NCI-H524 treated with DMSO at 0.1 percent for 48 hours (cell line): ENCODE measurements around the gene PARD3.

Source experiments
- DNase-seq: peaks from one replicate; lab custom pipeline; 2025; lab: John Stamatoyannopoulos, UW

Gene PARD3

DNA sequence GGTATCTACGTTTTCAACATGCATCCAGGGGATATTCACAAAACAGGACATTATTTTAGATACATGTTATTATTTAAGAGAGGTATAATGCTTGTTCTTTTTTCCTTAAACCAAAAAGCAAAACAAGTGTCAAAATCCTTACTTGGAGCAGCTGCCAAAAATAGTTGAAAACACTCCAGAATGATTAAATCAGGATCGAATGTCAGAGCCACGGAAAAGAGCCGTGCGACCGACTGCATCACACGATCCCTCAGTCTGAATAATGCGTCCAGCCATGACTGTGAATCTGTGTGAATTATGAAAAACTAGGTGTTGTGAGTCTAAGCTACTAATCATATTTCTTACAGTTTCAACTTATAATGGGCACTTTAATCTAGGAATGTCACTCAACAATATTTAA is 126.0 kb downstream of the PARD3 start:
- DNase-seq, result no peak

DNA sequence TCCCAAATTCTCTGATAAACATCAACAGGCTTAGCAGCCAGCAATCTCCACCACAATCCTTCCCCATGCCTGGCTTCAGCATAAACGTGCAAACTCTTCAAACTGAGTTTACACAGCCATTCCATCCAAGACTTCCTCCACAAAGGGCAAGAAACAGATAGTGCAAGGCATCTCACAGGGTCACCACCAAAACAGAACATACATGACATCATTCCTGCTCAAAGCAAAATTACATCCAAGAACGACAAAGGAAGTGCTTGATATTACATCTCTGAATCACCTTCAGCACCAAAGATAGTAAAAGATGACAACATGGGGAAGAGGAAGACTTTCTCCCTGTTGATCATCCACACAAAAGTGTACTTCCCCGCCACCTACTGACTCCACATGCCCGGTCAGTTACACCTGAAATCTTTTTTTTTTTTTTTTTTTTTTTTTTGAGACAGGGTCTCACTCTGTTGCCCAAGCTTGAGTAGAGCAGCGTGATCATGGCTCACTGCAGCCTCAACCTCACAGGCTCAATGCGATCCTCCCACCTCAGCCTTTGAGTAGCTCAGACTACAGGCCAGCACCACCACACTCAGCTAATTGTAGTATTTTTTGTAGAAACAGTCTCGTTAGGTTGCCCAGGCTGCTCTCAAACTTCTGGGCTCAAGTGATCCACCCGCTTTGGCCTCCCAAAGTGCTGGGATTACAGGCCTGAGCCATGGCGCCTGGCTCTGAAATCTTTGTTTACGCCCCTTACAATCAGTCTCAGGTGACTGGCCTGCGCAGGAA is 127.5 kb downstream of the PARD3 start:
- DNase-seq, result no peak

DNA sequence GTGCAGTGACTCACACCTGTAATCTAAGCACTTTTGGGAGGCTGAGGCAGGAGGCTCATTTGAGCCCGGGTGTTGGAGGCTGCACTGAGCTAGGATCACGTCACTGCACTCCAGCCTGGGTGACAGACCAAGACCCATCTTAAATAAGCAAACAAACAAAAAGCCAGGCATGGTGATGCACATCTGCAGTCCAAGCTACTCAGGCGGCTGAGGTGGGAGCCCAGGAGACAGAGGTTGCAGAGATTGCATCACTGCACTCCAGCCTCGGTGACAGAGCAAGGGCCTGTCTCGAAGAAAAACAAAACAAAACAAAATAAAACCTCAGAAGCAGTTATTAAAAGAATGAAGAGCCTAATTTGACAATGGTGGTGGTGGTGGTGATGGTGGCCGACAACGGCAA is 132.5 kb downstream of the PARD3 start:
- no peak for DNase-seq

DNA sequence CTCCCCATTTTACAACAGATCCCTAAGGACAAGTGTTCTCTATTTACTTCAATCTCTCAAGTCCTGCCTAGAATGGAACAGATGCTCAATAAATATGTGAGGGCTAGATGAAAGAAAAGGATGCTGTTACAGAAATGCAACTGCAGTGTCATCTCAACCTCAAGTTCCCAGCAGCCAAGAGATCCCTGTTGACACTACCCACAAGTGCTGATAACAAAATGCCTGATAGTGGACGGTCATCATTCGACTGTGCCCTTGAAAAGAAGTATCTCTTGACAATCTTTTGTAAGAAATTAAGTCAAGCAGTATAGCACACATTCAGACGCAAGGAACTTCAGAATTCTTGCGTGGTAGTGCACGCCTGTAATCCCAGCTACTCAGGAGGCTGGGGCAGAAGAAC is 133.2 kb downstream of the PARD3 start:
- DNase-seq, result no peak

DNA sequence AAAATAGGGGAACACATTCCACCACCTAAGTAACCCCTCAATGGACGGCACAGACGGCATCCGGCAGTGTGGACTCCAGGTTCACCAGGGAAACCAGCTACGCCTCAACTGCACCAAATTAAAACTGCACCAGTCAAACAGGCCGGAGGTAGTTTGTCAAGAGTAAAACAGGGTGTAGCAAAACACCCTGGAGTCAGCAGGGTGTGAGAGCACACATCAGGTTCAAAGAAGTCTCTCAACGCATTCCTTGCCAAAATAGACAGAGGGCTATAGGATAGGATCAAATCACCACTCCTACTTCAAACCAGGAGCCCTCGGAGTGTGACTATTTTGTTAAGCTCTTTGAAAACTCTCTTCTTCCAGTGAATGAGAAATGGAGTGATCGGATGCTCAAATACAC is 135.9 kb downstream of the PARD3 start:
- no peak for DNase-seq

DNA sequence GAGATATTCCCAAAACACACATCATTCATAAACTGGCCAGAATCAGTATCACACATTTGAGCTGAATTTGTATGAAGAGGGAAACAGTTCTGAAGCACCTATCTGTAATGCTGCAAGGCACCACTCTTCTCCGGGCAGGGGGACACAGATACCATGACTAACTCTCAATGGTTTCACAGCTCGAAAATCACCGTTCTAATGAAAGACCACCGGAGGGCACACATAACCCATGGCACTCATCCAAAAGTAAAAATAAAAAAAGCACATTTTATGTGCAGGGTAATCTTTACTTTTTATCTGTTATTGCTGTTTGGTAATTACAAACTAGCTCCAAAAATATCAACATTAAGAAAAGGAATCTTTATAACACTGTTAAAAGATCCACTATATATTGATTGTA is 137.5 kb downstream of the PARD3 start:
- no peak for DNase-seq

DNA sequence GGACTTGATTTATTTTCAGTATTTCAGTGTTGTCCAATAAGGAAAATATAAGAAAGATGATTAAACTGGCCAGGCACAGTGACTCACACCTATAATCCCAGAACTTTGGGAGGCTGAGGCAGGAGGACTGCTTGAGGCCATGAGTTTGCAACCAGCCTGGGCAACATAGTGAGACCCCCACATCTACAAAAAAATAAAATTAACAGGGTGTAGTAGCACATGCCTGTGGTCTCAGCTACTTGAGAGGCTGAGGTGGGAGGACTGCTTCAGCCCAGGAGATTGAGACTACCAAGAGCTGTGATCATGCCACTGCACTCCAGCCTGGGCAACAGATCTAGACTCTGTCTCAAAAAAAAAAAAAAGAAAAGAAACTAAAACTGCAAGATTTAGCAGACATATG is 138.0 kb downstream of the PARD3 start:
- DNase-seq, result no peak

DNA sequence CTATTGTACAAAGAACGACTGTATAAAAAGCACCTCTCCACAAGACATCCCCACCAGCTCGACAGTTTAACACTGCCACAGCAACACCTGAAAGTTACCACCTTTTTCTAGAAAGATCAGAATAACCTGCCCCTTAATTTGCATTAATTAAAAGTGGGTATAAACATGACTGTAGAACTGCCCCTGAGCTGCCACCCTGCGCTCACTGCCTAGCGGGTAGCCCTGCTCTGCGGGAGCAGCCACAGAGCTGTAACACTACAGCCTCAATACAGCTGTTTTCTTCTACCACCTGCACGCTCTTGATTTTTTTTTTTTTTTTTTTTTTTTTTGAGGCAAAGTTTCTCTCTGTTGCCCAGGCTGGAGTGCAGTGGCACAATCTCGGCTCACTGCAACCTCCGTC is 140.9 kb downstream of the PARD3 start:
- DNase-seq, result no peak

DNA sequence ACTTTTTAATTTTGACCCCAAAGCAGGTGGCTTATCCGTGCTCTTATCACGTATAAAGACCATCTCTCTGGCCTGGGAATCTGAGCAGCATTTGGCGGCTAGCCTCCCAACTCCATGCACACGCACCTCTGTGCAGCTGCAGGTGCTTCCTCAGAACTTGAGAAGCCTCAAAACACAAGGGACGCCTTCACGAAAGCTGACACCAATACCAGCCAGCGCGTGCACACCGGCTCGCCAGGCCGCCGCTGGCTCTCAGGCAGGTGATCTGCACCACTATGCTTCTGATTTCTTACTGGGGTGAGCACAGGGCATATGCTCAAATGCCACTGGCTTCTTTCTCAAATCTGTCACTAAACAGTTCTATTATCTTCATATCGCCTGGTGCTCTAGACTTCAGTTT is 145.0 kb downstream of the PARD3 start:
- DNase-seq, result no peak

DNA sequence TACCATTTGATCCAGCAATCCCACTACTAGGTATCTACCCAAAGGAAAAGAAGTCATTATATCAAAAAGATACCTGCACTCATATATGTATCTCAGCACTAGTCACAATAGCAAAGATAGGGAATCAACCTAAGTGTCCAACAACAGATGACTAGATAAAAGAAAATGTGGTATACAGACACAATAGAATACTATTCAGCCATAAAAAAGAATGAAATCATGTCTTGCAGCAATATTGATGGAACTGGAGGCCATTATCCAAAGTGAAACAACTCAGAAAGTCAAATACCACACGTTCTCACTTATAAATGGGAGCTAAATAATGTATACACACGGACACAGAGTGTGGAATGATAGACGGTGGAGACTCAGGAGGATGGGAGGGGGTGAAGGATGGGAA is 146.0 kb downstream of the PARD3 start:
- no peak for DNase-seq

DNA sequence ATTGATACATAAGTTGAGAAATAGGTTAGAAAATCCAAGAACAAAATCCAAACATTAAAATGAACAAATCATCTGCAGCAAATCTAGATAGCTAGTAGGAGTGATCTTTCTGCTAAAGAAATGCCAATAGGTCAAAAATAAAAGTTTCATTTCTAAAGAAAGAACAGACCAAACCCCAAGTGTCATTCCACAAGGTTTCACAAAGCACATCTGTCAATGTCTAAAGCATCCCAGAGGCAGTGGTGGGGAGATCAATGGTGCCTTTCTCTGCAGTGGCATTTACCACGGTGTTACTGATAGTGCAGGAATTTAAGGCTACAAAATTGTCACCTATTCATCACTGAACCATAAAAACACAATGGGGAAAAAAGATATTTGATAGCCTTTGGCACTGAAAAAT is 147.9 kb downstream of the PARD3 start:
- no peak for DNase-seq

DNA sequence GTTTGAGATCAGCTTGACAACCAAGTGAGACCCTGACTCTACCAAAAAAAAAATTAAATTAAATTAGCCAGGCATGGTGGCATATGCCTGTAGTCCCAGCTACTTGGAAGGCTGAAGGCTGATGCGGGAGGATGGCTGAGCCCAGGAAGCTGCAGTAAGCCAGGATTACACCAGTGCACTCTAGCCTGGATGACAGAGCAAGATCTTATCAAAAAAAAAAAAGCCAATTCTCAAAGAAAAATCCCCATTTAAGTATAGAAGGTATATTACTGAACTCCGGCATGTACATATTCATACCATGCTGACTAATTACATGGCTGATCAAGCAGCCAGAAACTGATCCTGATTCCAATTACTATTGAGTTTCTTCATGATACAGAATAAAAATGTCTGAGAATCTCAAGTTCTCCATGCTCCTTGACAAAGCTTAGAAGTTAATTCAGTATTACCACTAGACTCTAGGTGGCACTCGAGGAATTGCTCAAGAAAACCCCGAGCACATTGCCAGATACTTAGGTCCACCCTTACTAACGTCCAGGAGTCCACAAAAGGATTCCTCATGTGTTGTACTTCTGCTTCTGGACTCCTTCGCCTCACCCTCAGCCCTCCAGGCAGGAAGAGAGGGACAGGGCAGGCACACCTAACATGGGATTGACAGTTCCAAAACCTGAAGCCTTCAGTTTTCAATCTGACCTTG is 148.9 kb downstream of the PARD3 start:
- DNase-seq, result no peak

DNA sequence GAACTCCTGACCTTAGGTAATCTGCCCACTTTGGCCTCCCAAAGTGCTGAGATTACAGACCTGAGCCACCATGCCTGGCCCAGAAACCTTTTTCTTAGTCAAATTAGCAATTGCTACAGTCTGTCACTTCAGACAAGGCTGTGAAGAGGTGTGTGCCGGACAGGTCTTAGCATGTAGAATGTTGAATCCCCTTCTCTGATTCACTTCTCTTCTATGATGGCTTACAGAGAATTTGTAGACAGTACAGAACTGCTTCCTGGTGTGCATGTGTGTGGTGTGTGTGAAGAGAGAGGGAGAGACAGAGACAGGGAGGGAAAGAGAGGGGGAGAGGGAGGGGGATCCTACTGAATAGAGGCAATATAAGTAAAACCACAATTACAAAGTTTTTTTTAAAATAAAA is 150.4 kb downstream of the PARD3 start:
- DNase-seq, result no peak

DNA sequence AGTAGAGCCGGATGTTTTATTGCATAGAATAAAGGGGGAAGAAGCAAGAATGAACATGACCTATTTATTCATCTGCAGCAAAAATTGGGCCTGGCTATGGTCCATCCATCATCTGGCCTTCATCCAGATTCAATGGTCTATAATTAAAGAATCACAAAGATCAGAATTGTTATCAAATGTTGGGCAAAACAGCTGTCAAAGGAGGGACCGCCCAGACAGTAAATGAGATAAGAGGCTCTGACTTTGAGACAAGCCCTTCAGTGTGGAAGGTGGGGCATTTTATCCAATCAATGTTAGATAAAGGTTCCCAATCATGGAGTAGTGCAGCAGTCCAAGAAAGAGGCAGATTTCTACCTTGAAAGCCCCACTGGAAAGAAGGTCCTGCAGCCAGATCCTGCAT is 153.5 kb downstream of the PARD3 start:
- no peak for DNase-seq

DNA sequence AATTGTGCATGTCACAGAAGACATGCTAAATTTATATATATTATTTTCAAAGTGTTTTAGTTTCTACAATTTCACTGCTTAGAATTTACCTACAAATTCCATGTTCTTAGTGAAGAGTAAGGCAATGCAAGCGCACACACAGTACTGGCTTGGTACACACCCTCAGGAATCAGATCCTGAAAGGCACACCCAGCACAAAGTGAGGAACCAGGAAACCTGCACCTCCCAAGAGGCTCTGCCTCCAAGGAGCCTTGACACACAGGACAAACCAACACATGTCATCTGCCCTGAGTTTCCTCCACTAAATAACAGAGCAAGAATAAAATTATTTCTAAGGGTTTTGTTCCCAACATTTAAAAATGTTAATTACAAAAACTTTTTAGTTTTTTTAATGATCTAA is 156.2 kb downstream of the PARD3 start:
- no peak for DNase-seq

DNA sequence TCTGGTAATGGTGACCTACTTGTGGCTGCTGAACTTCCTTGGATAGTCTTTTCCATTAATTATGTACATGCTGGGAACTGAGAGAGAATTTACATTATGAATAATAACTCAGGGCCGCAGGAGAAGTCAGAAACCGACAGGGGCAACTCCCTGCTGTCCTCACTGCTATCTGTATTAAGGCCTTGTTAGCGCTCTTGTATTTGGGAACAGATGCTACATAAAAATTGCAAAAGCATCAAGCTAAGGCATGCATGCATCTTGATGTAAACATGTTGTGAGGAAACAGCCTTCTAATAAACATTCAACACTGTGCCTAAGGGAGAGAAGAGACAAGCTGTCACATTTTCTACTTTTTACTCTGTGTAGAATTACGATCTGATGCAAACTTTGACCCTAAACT is 158.4 kb downstream of the PARD3 start:
- no peak for DNase-seq

DNA sequence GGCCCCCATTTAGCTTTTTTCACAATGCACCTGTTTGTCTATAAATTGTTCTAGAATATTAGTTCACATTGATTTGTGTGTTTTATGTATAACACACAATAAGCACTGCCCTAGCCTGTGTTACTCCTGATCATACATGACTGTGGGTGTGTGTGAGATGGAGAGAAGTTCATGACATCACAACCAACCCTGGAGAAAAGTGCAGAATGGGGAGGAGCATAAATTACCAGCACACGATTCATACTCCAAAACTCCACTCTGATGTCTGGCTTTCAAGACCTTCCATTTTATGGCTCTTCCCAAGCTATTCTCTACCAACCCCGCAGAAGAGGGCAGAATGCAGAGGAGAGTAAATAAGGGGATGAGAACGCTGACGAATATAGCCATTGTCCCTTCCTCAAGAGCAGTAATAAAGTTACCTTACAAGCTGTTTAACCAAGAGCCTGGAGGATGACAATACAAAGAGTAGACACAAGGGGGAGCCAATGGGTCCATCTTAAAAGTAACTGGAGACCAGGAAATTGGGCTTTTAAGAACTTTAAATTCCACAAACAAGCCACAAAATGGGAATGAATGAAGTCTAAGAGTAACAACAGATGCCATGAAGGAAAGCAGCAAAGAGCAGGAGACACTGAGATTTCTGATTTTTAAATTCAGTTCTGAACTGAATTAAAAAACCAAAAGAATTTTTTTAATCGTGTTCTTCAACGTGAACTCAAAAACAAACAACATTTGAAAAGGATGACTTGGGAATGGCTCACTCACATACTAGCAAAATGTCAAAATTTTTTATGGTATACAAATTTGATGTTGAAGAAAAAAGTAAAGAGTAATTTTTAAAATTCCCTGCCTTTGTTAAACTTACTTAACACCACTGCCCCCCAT is 159.6 kb downstream of the PARD3 start:
- DNase-seq, result no peak

DNA sequence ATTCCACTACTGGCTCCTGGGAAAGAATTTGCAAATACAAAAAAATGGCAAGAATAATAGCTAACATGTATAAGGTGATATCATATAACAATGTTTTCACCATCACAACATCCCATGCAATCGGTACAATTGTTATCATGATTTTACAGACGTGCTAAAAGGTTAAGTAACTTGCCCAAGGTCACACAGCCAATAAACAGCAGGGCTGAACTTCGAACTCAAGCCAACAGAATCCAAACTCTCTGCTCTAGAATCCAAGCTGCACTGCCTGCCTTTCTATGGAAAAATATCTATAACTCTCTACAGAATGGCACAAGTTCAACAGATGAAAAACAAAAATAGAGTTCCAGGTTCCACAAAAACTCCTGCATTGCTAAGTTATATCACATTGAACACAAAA is 160.9 kb downstream of the PARD3 start:
- DNase-seq, result no peak

DNA sequence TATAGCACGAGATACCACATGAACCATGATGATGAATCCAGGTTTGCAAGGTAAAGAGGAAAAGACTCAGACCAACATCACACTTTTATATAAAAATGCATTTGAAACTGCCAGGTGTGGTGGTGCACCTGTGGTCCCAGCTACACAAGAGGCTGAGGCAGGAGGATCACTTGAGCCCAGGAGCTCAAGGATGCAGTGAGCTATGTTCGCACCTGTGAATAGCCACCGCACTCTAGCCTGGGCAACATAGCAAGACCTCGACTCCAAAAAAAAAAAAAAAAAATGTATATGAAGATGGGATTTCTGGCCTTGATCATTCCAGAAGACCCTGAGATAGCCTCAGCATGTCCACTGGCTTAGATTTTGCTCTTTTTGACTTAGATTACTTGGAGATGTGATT is 161.6 kb downstream of the PARD3 start:
- DNase-seq, result no peak

DNA sequence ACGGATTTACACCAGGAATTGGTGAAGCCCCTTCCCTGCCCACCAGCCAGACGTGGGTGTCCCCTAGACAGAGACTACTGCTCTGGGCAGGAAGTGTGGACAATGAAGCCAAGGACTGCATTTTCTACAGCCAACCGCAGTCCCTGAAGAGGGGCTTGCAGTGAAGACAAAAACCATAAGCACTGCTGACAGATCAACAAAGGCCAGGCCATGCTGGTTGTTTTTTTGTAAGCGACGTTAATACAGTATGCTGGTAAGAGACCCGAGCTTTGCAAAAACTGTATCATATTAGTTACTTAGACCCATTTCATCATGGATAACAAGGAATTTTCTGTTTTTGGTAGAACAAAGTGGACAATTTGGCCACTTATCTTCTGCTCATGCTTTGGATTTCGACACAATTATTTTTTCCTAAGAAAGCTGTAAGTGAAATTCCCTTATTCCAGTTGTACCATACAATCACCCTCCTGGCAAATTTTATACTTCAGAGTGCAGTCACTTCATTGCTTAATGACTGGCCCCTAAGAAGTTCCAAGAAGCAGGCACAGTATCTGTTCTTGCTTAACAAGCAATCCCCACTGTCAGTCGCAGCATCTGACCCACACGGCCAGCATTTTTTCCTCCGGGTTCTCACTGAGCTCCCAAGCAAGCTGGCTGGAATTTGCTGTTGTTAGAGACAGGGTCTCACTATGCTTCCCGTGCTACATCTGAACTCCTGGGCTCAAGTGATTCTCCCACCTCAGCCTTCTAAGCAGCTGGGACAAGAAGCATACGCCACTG is 163.5 kb downstream of the PARD3 start:
- DNase-seq, result no peak

DNA sequence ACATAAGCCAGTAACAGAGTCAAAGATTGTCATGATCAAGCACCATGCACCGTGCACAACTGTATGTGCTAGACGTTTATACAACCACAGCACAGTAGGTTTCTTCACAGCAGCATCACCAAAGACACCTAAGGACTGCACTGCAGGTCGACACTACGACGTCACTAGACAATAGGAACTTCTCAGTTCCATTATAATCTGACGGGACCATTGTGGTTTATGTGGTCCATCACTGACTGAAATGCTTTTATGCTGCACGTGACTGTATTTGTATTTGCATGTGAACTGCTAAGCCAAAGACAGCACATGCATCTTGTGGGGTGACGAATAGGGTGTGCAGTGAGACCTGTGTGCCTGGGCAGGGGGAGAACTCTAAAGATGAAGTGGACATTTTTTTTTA is 164.9 kb downstream of the PARD3 start:
- no peak for DNase-seq

DNA sequence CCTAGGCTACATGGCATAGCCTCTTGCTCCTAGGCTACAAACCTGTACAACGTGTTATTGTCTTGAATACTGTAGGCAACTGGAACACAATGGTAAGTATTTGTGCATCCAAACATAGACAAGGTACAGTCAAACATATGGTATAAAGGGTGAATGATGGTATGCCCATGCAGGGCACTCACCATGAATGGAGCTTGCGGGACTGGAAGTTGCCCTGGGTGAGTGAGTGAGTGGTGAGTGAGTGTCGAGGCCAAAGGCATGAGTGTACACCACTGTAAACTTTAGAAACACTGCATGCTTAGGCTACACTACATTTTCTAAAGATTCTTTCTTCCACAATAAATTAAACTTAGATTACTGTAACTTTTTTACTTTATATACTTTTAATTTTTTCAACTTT is 165.7 kb downstream of the PARD3 start:
- DNase-seq, result no peak
